ENCODE results near the gene MGMT.

The MGMT gene

GRCh38 chr10:129815898-129816655, 349.0 kb downstream of the MGMT start:
- no peak for DNase-seq

GRCh38 chr10:129816656-129817045, 349.6 kb downstream of the MGMT start:
- DNase-seq = no peak
